T-helper 2 cell treated with Interferon-gamma antibody and Interleukin-4, amounts not matched to agents 5 μg/mL and 100 μg/mL, for 36 hours (primary cell): ENCODE data around the gene CCR5.
A peak's percentile ranks its signal among the peaks of the same experiment; 100 is the strongest.
"Not testable (repeated sequence)": the region's sequence is repeated elsewhere in the genome, so short reads cannot be mapped to it uniquely, and the experiment has no call there.

Source experiments
- DNase-seq: peaks from one replicate; pipeline ENCODE4 v3.0.0; 2021; ENCODE audit warnings: low spot score
- H3K27ac Mint-ChIP-seq: one replicate; pipeline ENCODE4 v1.8.0; 2021; ENCODE audit warnings: mild to moderate bottlenecking, mixed read lengths
- H3K27me3 Mint-ChIP-seq: one replicate; pipeline ENCODE4 v1.8.0; 2021; ENCODE audit warnings: low read depth, mixed read lengths
- H3K36me3 Mint-ChIP-seq: one replicate; pipeline ENCODE4 v1.8.0; 2021; ENCODE audit warnings: low read depth, mixed read lengths
- H3K4me1 Mint-ChIP-seq: one replicate; pipeline ENCODE4 v1.8.0; 2021; ENCODE audit warnings: low read depth, mixed read lengths
- H3K4me3 Mint-ChIP-seq: one replicate; pipeline ENCODE4 v1.8.0; 2022; ENCODE audit warnings: mild to moderate bottlenecking, moderate library complexity, mixed read lengths
- H3K9me3 Mint-ChIP-seq: one replicate; pipeline ENCODE4 v1.8.0; 2021; ENCODE audit warnings: mixed read lengths

CCR5 gene

GRCh38 chr3:46400000-46400734, 29.4 kb downstream of the CCR5 start:
- Mint-ChIP-seq H3K27me3 (peaks cover 18% of the 10 kb centered on the region), H3K4me1 (peaks cover 5% of the 10 kb centered on the region), H3K9me3 (peaks cover 5% of the 10 kb centered on the region), H3K27ac (no peak overlapping the region), H3K36me3 (no peaks in the 10 kb centered on the region), H3K4me3 (no peak overlapping the region)
- no peak for DNase-seq

DNA sequence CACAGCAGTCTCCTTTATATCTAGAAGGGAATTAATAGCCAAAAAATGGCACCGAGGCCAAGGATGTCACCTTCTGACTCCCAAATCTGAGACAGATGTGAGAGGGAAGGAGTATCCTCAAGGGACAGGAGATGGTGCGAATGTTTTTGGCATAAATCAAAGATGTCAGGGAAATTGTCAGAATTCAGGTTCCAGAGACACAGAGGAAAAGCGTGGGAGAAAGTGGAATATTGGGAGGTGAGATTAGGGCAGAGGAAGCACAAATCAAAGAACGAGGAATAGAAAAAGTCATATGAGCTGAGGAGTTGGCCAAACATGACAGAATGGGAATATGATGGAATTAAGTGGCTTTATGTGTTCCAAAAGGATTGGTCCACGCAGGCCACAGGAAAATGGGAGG, 30.1 kb downstream of the CCR5 start:
- Mint-ChIP-seq H3K27ac (no peak overlapping the region), H3K27me3 (peaks cover 19% of the 10 kb centered on the region), H3K36me3 (no peaks in the 10 kb centered on the region), H3K9me3 (peaks cover 5% of the 10 kb centered on the region), H3K4me1 (peaks cover 5% of the 10 kb centered on the region), H3K4me3 (no peak overlapping the region)
- no peak for DNase-seq

- Mint-ChIP-seq H3K27ac (no peak overlapping the region), H3K4me1 (peaks cover 3% of the 10 kb centered on the region), H3K36me3 (no peaks in the 10 kb centered on the region), H3K9me3 (peaks cover 5% of the 10 kb centered on the region), H3K27me3 (peaks cover 19% of the 10 kb centered on the region), H3K4me3 (no peak overlapping the region)
- DNase-seq, result no peak
Observed at GRCh38 chr3:46401579-46401978, 30.8 kb downstream of the CCR5 start.

GRCh38 chr3:46402902-46403301, 32.2 kb downstream of the CCR5 start:
- H3K27ac Mint-ChIP-seq, H3K36me3 Mint-ChIP-seq, DNase-seq, H3K9me3 Mint-ChIP-seq, H3K4me3 Mint-ChIP-seq, H3K4me1 Mint-ChIP-seq: not testable (repeated sequence)
- peaks cover 19% of the 10 kb centered on the region for H3K27me3 Mint-ChIP-seq

DNA sequence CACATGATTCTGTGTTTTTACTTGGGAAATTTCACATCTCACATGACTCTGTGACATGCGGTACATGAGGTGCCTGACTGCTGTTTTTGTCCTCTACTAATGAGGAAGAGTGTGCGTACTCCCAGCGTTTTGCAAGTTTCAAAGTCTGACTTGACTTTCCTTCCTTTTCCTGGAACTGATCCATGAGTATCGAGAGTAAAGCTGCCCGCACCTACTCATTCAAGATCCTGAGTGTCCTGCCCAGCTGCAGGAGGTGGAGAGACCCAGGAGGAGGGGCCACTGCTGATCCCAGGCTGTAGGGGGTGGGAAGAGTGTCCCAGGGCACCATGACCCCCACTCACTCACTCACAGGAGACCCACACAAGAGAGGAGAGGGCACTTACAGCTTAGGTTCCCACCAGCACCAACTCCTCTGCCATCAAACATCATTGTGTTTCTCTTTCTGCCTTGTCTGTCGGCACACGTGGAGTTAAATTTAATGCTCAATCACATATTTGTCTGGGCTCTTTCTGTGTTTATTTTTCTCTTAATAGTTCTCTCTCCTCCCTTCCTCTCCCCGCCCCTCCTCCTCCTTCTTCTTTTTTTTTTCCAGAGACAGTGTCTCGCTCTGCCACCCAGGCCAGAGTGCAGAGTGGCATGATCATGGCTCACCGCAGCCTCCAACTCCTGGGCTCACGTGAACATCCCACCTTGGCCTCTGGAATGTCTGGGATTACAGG, 34.7 kb downstream of the CCR5 start:
- no peak overlapping the region for H3K27ac Mint-ChIP-seq
- H3K27me3 Mint-ChIP-seq, result peaks cover 19% of the 10 kb centered on the region
- H3K4me3 Mint-ChIP-seq, result no peak overlapping the region
- H3K9me3 Mint-ChIP-seq, result peaks cover 5% of the 10 kb centered on the region
- no peak for DNase-seq
- H3K4me1 Mint-ChIP-seq, result peaks cover 25% of the 10 kb centered on the region
- peaks cover 1% of the 10 kb centered on the region for H3K36me3 Mint-ChIP-seq

- DNase-seq, result no peak
- no peak overlapping the region for H3K4me3 Mint-ChIP-seq
- H3K36me3 Mint-ChIP-seq, result peaks cover 1% of the 10 kb centered on the region
- peaks cover 5% of the 10 kb centered on the region for H3K9me3 Mint-ChIP-seq
- H3K27me3 Mint-ChIP-seq, result peaks cover 20% of the 10 kb centered on the region
- peak overlapping the region; percentile 91 for H3K27ac Mint-ChIP-seq
- H3K4me1 Mint-ChIP-seq, result peaks cover 25% of the 10 kb centered on the region
Observed at GRCh38 chr3:46406443-46406787, 35.7 kb downstream of the CCR5 start.

GRCh38 chr3:46406788-46407611, 36.3 kb downstream of the CCR5 start, which contains the start of the genes CCR5AS and CCRL2:
TSS of gene CCR5AS (minus strand) at chr3:46407066.
TSS of gene CCRL2 (plus strand) at chr3:46407259. CDS start at chr3:46408080, 821 bp downstream.
- Mint-ChIP-seq H3K4me3 (peak within 1 kb of the TSS; percentile 85), H3K4me1 (peaks cover 25% of the 10 kb centered on the region), H3K9me3 (peaks cover 5% of the 10 kb centered on the region), H3K36me3 (peaks cover 1% of the 10 kb centered on the region), H3K27ac (peak within 1 kb of the TSS; percentile 91), H3K27me3 (peaks cover 19% of the 10 kb centered on the region)
- DNase-seq, result peak; percentile 25

DNA sequence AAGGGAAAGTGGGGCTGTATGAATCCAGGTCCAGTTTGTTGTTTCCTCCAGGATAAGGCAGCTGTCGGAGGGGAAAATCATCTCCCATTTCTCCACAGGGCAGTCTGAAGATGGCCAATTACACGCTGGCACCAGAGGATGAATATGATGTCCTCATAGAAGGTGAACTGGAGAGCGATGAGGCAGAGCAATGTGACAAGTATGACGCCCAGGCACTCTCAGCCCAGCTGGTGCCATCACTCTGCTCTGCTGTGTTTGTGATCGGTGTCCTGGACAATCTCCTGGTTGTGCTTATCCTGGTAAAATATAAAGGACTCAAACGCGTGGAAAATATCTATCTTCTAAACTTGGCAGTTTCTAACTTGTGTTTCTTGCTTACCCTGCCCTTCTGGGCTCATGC, 37.2 kb downstream of the CCR5 start:
- Mint-ChIP-seq H3K4me3 (peak overlapping the region; percentile 85), H3K27me3 (peaks cover 18% of the 10 kb centered on the region), H3K9me3 (peaks cover 2% of the 10 kb centered on the region), H3K27ac (no peak overlapping the region), H3K36me3 (peaks cover 1% of the 10 kb centered on the region), H3K4me1 (peaks cover 25% of the 10 kb centered on the region)
- DNase-seq, result no peak

GRCh38 chr3:46408853-46409252, 38.1 kb downstream of the CCR5 start:
- peaks cover 12% of the 10 kb centered on the region for H3K27me3 Mint-ChIP-seq
- peaks cover 25% of the 10 kb centered on the region for H3K4me1 Mint-ChIP-seq
- no peaks in the 10 kb centered on the region for H3K9me3 Mint-ChIP-seq
- no peak overlapping the region for H3K27ac Mint-ChIP-seq
- H3K36me3 Mint-ChIP-seq, result peaks cover 1% of the 10 kb centered on the region
- no peak for DNase-seq
- H3K4me3 Mint-ChIP-seq, result no peak overlapping the region

GRCh38 chr3:46409739-46410489, 39.2 kb downstream of the CCR5 start:
- DNase-seq, result no peak
- Mint-ChIP-seq H3K4me3 (no peak overlapping the region), H3K27ac (no peak overlapping the region), H3K36me3 (peaks cover 1% of the 10 kb centered on the region), H3K9me3 (no peaks in the 10 kb centered on the region), H3K4me1 (peaks cover 25% of the 10 kb centered on the region), H3K27me3 (peaks cover 10% of the 10 kb centered on the region)

DNA sequence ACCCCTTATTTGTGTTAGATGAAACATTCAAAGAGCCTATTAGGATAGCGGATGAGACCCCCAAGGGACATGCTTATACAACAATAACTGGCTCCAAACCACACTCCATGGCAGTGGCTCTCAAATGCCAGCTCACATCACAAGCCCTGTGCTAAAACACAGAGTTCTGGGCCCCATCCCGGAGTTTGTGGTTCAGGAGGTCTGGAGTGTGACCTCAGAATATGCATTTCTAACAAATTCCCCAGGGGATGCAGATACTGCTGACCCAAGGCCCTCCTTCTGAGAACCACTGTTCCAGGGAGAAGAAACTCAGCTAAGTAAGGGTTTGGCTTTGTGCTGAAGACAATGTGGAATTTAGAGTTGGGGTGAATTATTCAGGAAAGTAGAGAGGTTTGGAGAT, 39.9 kb downstream of the CCR5 start:
- Mint-ChIP-seq H3K36me3 (peaks cover 1% of the 10 kb centered on the region), H3K9me3 (no peaks in the 10 kb centered on the region), H3K27ac (no peak overlapping the region), H3K4me1 (peaks cover 25% of the 10 kb centered on the region), H3K4me3 (no peak overlapping the region), H3K27me3 (peaks cover 8% of the 10 kb centered on the region)
- DNase-seq, result no peak

- Mint-ChIP-seq H3K36me3 (peaks cover 1% of the 10 kb centered on the region), H3K4me3 (no peak overlapping the region), H3K9me3 (no peaks in the 10 kb centered on the region), H3K27ac (no peak overlapping the region), H3K4me1 (peaks cover 25% of the 10 kb centered on the region), H3K27me3 (peaks cover 10% of the 10 kb centered on the region)
- no peak for DNase-seq
Observed at GRCh38 chr3:46411271-46411670, 40.5 kb downstream of the CCR5 start.

DNA sequence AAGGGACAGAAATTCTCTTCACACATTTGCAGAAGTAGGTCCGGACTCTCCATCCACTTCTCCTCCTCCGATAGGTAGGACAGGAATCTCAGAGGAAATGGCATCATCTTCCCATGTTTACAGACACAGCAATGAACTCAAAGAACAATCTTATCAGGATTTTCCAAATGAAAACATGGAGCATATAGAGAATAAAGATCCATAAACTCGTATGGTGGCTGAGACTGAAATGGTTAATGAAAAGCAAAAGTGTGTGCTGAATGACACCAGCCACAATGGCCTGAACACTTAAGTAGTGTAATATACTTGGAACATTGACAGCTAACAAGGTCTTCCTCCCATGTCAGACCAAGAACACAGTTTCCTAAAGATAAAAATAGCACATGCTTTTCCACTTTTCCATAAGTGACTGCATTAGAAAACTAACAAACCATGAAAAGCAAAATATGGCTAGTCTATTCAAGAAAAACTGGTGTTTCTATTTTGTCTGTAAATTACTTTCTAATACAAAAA, 42.1 kb downstream of the CCR5 start:
- Mint-ChIP-seq H3K9me3 (no peaks in the 10 kb centered on the region), H3K27me3 (peaks cover 10% of the 10 kb centered on the region), H3K27ac (no peak overlapping the region), H3K4me3 (no peak overlapping the region), H3K4me1 (peaks cover 16% of the 10 kb centered on the region), H3K36me3 (no peaks in the 10 kb centered on the region)
- DNase-seq, result no peak
